Activated CD4-positive, alpha-beta T cell treated with anti-CD3 and anti-CD28 coated beads for 1 hour (primary cell): ENCODE data around the gene ANK2.
"Not testable (repeated sequence)": the region's sequence is repeated elsewhere in the genome, so short reads cannot be mapped to it uniquely, and the experiment has no call there.

ENCODE experiments used
- DNase-seq: peaks from one replicate; pipeline ENCODE4 v3.0.0-alpha.2; 2020

The ANK2 gene

GRCh38 chr4:113221990-113222389, 172.5 kb downstream of the ANK2 start:
- no peak for DNase-seq

- no peak for DNase-seq
Measured at GRCh38 chr4:113222471-113222870, 173.0 kb downstream of the ANK2 start.

- no peak for DNase-seq
Measured at GRCh38 chr4:113223001-113223400, 173.5 kb downstream of the ANK2 start.

GRCh38 chr4:113232194-113232593, 182.7 kb downstream of the ANK2 start:
- no peak for DNase-seq

GRCh38 chr4:113236916-113237315, 187.5 kb downstream of the ANK2 start:
- no peak for DNase-seq

- no peak for DNase-seq
Measured at GRCh38 chr4:113243312-113243711, 193.9 kb downstream of the ANK2 start.

GRCh38 chr4:113244747-113245146, 195.3 kb downstream of the ANK2 start:
- DNase-seq: not testable (repeated sequence)

GRCh38 chr4:113248320-113248719, 198.9 kb downstream of the ANK2 start:
- DNase-seq: no peak

- no peak for DNase-seq
Measured at GRCh38 chr4:113255628-113256027, 206.2 kb downstream of the ANK2 start.

- DNase-seq: no peak
Measured at GRCh38 chr4:113256946-113257345, 207.5 kb downstream of the ANK2 start.

GRCh38 chr4:113260688-113261087, 211.2 kb downstream of the ANK2 start:
- no peak for DNase-seq

GRCh38 chr4:113263274-113263673, 213.8 kb downstream of the ANK2 start:
- no peak for DNase-seq

- DNase-seq: no peak
Measured at GRCh38 chr4:113270520-113271319, 221.3 kb downstream of the ANK2 start.

GRCh38 chr4:113272523-113272922, 223.1 kb downstream of the ANK2 start:
- DNase-seq: no peak

GRCh38 chr4:113273721-113274220, 224.3 kb downstream of the ANK2 start:
- DNase-seq: no peak

- no peak for DNase-seq
Measured at GRCh38 chr4:113276464-113277170, 227.2 kb downstream of the ANK2 start.

GRCh38 chr4:113278324-113278934, 229.0 kb downstream of the ANK2 start:
- no peak for DNase-seq

GRCh38 chr4:113285501-113285900, 236.0 kb downstream of the ANK2 start:
- DNase-seq: no peak

- DNase-seq: no peak
Measured at GRCh38 chr4:113288257-113288656, 238.8 kb downstream of the ANK2 start.

- no peak for DNase-seq
Measured at GRCh38 chr4:113288696-113289095, 239.2 kb downstream of the ANK2 start.

- DNase-seq: no peak
Measured at GRCh38 chr4:113289766-113290165, 240.3 kb downstream of the ANK2 start.

- DNase-seq: no peak
Measured at GRCh38 chr4:113290666-113291065, 241.2 kb downstream of the ANK2 start.

GRCh38 chr4:113292371-113293042, 243.1 kb downstream of the ANK2 start:
- DNase-seq: no peak
